ENCODE measurements around the gene TBX18. TPM values are rescaled to one million over a fixed set of nuclear protein-coding genes. Genes with fewer than 3 reads are reported as not detected.

TBX18 gene
- total and polyA plus RNA-seq, 10 of the 15 experiments (the other 5 are each of a cell fraction or from before 2014, with no cell fraction given): 0.03 to 6.1 (median 0.17) TPM; not detected in 6

DNA sequence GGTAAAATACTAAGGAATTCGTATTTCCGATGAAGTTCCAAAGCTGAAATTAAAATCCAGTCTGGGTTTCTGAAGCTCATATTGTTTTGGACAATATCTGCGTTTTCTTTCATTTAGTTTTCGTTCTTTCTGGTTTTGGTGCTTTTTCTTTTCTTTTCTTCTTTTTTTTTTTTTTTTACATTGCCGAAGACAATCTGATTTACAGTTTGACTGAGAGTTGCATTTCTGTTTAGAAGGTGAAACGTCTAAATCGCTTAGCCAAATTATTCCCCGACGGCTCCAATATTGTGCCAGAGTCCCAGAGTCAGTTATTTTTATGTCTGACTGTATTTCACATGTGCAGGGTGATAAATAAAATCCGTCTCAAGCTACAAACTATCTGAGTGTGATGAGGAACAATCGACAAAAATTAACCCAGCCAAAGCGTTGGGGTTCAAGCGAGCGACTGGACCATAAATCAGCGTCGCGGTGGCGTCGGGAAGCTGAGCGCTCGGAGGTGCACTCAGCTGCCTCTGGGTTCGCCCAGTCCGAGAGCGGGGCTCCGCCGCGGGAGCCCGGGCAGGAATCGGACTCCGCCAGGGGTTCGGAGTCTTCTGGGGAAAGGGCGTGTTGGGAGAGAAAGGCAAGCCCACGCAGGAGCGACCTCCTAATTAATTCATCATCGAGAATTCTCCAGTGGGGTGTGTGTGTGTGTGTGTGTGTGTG lies 8.2 kb upstream of the TBX18 start:
- CTCF ChIA-PET: interaction anchor here (0.7 kb wide), 1 partner anchor 447 kb away, joined by 3 read pairs; no protein-coding TSS in a partner anchor
- no peaks in the 10 kb centered on the region for H3K4me1 ChIP-seq (ENCODE audit: control insufficient read depth, insufficient read depth, low read length)
- intact Hi-C loops (cut with micrococcal nuclease; ENCODE audit: unreplicated experiment): loop anchor here (5.0 kb wide), 1 partner anchor 195 kb away; no protein-coding TSS in a partner anchor

More for the DNA sequence above, 8.2 kb upstream of the TBX18 start:
- Histone ChIP-seq H3K9ac (ENCODE audit: control insufficient read depth, insufficient read depth, low read length) (no peak overlapping the region), H3K36me3 (ENCODE audit: control insufficient read depth in 2 of 2, insufficient read depth in 2 of 2, low read length in 1 of 2) (no peaks in the 10 kb centered on the region), H3K79me2 (ENCODE audit: control insufficient read depth, insufficient read depth, low read length) (no peaks in the 10 kb centered on the region), H3K4me2 (ENCODE audit: control insufficient read depth, insufficient read depth) (no peak overlapping the region), H4K20me1 (ENCODE audit: control insufficient read depth, insufficient read depth) (no peaks in the 10 kb centered on the region), H3K9me3 (replicated peaks; ENCODE audit: control insufficient read depth, insufficient read depth, low read length) (no peaks in the 10 kb centered on the region; the same call in 2 of the 3 replicates), H3K27me3 (replicated peaks in 1 of 2; ENCODE audit: control insufficient read depth in 2 of 2, insufficient read depth in 2 of 2, low read length in 1 of 2) (peaks cover 4 to 8% of the 10 kb centered on the region in 2 experiments), H3K4me3 (no peak overlapping the region), H3K27ac (ENCODE audit: control insufficient read depth, insufficient read depth) (no peak overlapping the region), H2AFZ (ENCODE audit: control insufficient read depth, low read depth, low read length) (no peak overlapping the region)
- ChIA-PET SMC1A (ENCODE audit: uncharacterized antibody, unreplicated experiment) (no interaction called here), RAD21 (ENCODE audit: unreplicated experiment) (no interaction called here), POLR2A (interaction anchor here (0.6 kb wide), 1 partner anchor 28 kb away, joined by 3 read pairs; no protein-coding TSS in a partner anchor)
- BruUV-seq (replicated peaks): no TSS peak
- DNase-seq (ENCODE audit: low read depth, low spot score) (no peak), ATAC-seq (no peak), FAIRE-seq (no peak)
- in situ Hi-C loops (cut with MboI): no loop called here
- WGBS (ENCODE audit: insufficient coverage, insufficient replicate concordance, low lambda C conversion rate, missing lambda C conversion rate): 61% methylated on average over 35 of the region's 35 CpGs
- no peak for TF ChIP-seq NFYB (IDR thresholded peaks at IDR 0.05; ENCODE audit: insufficient read depth, low read depth, low read length)
- no peak for TF ChIP-seq E2F4 (IDR thresholded peaks at IDR 0.05; ENCODE audit: low read depth, low read length)
- no peak for TF ChIP-seq SIX5 (IDR thresholded peaks at IDR 0.05; ENCODE audit: low read depth, low read length, severe bottlenecking)
- no peak for TF ChIP-seq ZZZ3 (IDR thresholded peaks at IDR 0.05; ENCODE audit: control insufficient read depth, insufficient read length, low read depth)
- TF ChIP-seq YBX1 (IDR thresholded peaks at IDR 0.05): no peak

Data from GM12878 (cell line).